HG03159 (cell line): ENCODE measurements around the gene ERBB3.

Experiments
- ATAC-seq: cut with Tn5 transposase; IDR thresholded peaks from one replicate; pipeline ENCODE4 v1.9.1; 2021; ENCODE audit warnings: mild to moderate bottlenecking, moderate library complexity; ENCODE audit not compliant: unreplicated experiment

Gene ERBB3

DNA sequence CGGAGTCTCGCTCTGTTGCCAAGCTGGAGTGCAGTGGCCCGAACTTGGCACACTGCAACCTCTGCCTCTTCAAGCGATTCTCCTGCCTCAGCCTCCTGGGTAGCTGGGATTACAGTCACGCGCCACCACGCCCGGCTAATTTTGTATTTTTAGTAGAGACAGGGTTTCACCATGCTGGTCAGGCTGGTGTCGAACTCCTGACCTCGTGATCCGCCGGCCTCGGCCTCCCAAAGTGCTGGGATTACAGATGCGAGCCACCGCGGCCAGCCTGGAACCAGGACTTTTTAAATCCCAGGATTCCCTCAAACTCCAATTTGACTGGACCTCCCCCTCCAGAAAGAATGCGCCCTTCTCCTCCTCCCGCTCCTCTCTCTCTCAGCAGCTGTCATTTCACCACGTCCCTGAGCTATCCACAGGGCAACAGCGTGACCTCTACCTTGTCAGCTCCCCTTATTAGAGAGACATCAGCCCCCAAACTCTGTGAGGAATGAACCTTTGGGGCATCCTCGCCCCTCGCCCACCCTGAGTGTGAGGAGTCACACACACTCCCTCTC lies 50.1 kb downstream of the ERBB3 start:
- ATAC-seq, result no peak

- ATAC-seq, result no peak
These were observed 50.9 kb downstream of the ERBB3 start for GRCh38 chr12:56130876-56131275.

DNA sequence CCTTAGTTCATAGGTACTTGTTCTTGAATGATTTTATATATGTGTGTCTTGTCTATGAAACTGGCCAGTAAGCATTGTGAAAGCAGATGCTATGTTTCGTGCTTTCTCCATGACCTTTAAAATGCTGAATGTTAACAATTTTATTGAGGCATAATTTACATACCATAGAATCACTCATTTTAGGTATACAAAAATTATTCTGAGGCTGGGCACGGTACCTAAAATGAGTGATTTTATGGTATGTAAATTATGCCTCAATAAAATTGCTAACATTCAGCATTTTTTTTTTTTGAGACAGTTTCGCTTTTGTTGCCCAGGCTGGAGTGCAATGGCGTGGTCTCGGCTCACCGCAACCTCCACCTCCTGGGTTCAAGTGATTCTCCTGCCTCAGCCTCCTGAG lies 54.9 kb downstream of the ERBB3 start:
- ATAC-seq, result no peak

GRCh38 chr12:56137853-56138571 lies 58.0 kb downstream of the ERBB3 start:
- no peak for ATAC-seq

DNA sequence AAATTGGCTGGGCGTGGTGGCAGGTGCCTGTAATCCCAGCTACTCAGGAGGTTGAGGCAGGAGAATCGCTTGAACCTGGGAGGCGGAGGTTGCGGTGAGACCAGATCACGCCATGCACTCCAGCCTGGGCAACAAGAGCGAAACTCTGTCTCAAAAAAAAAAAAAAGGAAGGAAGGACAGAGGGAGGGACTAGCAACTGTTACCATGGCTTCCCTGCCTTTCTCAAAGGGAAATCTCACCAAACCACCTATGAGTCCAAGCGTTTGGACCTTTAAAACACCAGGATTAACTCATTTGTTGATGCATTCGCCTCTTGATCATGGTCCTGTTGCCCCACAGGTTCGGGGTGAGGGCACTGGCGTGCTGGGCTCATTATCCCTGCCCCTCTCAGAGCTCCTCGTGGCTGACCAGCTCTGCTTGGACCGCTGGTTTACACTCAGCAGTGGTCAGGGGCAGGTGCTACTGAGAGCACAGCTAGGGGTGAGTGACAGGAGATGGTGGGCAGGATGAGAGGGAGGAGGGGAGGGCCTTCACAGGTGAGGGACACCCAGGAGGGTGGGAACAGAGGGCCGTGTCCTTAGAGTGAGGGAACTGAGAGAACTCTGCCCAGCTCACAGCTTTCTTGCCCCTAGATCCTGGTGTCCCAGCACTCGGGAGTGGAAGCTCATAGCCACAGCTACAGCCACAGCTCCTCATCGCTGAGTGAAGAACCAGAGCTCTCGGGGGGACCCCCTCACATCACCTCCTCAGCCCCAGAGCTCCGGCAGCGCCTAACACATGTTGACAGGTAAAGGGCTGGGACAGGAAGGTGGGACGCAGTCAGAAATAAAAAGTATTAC lies 62.2 kb downstream of the ERBB3 start:
- no peak for ATAC-seq

GRCh38 chr12:56143217-56143616 lies 63.3 kb downstream of the ERBB3 start:
- no peak for ATAC-seq

GRCh38 chr12:56143870-56144269 lies 63.9 kb downstream of the ERBB3 start:
- ATAC-seq, result no peak

- no peak for ATAC-seq
These were observed 65.3 kb downstream of the ERBB3 start for GRCh38 chr12:56145217-56145616.

DNA sequence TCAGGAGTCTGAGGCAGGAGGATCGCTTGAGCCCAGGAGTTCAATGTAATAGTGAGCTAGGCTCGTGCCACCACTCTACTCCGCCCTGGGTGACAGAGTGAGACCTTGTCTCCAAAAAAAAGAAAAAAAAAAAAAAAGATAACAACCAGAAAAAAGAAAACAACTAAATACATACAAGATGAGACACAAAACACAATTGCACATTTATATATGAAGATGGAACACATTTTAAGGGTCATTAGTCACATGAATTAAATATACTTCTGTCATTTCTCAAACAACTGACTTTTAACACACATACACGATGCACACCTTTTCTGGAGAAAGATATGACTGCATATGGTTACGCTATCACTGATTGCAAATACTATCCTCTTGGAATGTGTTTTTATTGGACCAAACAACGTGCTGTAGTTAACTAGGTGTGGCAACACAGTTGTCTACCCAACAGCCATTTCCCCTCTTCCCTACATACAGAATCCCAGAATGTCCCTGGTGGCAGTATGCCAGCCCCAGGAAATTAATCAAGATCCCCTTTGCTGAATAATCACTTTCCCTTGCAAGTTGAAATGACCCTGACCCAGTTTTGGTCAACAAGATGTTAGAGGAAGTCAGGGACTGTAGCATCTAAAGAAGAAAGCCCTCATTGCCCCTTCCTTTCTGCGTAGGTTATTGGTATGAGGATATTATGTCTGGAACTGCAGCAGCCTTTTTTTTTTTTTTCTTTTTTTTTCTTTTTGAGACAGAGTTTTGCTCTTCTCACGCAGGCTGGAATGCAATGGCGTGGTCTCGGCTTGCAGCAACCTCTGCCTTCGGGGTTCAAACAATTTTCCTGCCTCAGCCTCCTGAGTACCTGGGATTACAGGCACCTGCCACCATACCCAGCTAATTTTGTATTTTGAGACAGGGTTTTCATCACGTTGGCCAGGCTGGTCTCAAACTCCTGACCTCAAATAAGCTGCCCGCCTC lies 66.8 kb downstream of the ERBB3 start:
- no peak for ATAC-seq

GRCh38 chr12:56150563-56150962 lies 70.6 kb downstream of the ERBB3 start:
- ATAC-seq, result no peak

- ATAC-seq, result peak; percentile 69
These were observed 71.7 kb downstream of the ERBB3 start for GRCh38 chr12:56151672-56152131.

DNA sequence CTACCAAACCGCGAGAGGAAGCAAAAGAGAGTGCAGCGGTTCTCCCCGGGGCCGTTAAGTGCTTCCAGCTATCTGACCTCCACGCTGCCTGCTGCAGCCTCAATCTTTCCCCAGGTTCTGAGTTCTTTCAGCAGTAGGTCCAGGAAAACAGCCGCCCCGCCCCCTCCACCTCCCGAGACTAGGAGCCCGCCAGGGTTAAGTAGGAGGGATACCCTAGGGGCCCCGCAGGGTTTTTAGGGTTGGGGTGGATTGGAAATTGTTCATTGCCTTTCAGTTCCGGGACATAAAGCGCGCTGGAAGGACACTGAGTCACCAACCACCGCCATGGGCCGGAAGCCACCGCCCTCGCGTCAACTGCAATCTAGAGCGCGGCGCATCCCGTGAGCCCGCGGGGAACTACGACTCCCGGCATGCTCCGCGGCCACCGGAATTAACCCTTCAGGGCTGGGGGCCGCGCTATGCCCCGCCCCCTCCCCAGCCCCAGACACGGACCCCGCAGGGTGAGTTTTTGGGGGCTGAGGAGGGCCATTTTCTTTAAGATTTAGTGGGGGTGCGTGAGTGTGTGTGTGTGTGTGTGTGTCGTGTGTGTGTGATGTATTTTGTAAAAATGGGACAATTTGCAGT lies 72.3 kb downstream of the ERBB3 start, which contains the start of gene MYL6B:
TSS of gene MYL6B (plus strand) at position 456 of the 624 bp plus-strand sequence. CDS start 1,332 bp downstream, outside the sequence.
- ATAC-seq, result peak; percentile 68
